NB4 (cell line): ENCODE measurements around the gene TEX13B.

ENCODE experiments used
- POLR2A ChIP-seq: IDR thresholded peaks from 2 replicates; pipeline ENCODE4 v1.6.1; 2011; ENCODE audit warnings: mild to moderate bottlenecking; ENCODE audit not compliant: insufficient read length; ENCODE audit errors: extremely low read depth
- TF ChIP-seq, protein P1 (sequence below): IDR thresholded peaks from one replicate; pipeline ENCODE4 v1.5.1; 2012; ENCODE audit warnings: low read depth, low read length

DNA sequence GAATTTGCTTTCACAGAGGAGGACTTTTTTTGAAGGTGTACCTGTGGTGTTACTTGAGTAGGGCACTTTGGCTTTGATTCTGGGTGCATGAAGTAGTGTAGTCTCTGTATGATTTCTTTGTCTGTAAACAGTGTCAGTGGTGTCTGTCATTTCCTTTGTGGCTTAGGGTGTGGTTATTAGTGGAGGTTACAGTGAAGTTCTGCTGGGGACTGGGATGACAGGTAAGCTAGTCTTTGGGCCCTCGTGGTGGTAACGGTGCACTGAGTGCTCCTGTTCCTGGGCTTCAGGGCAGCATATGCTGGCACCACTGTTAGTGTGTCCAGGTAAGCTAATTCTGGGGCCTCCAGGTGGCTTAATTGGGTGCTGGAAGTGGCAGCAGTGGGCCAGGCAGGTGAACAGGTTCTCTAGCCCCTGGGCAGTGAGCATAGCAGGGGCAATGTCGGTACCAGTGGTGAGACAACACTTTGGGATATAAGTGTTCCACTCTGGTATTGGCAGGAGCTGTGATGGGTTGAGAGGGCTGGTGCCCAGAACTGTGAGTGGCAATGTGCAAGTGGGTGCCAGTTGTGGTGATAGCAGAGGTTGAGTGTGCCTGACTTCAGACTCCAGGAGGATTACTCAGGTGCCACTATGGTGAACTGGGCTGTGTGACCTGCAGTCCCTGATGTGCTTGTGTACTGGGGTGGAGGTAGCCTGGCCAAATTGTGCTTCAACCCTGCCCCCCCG, 36.6 kb upstream of the TEX13B start:
- TF ChIP-seq, protein P1, sequence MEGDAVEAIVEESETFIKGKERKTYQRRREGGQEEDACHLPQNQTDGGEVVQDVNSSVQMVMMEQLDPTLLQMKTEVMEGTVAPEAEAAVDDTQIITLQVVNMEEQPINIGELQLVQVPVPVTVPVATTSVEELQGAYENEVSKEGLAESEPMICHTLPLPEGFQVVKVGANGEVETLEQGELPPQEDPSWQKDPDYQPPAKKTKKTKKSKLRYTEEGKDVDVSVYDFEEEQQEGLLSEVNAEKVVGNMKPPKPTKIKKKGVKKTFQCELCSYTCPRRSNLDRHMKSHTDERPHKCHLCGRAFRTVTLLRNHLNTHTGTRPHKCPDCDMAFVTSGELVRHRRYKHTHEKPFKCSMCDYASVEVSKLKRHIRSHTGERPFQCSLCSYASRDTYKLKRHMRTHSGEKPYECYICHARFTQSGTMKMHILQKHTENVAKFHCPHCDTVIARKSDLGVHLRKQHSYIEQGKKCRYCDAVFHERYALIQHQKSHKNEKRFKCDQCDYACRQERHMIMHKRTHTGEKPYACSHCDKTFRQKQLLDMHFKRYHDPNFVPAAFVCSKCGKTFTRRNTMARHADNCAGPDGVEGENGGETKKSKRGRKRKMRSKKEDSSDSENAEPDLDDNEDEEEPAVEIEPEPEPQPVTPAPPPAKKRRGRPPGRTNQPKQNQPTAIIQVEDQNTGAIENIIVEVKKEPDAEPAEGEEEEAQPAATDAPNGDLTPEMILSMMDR: no peak
- no peak for TF ChIP-seq POLR2A
